NCI-H128 (cell line): ENCODE results near the gene CISD1.

ENCODE experiments used
- DNase-seq: peaks from one replicate; lab custom pipeline; 2025; ENCODE audit not compliant: unreplicated experiment; lab: John Stamatoyannopoulos, UW

CISD1 gene

DNA sequence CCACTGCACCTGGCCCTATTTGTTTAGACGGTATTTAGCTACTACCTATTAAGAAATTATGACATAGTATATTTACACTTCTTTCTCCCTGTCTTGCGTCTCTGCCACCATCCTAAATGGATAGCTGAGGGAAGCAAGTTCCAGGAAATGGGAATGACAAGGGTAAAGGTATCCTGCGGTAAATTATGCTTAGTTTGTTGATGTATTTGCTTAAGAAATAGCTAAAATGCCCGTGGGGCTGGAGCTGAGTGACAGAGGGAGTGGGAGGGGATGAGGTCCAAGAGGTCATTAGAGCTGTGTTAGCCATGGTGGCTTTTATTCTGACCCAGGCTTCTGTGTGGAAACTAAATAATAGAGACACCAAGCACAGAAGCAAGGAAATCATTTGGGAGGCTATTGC is 36.9 kb downstream of the CISD1 start:
- DNase-seq: no peak

- DNase-seq: no peak
These were observed 38.7 kb downstream of the CISD1 start for GRCh38 chr10:58307676-58308075.

DNA sequence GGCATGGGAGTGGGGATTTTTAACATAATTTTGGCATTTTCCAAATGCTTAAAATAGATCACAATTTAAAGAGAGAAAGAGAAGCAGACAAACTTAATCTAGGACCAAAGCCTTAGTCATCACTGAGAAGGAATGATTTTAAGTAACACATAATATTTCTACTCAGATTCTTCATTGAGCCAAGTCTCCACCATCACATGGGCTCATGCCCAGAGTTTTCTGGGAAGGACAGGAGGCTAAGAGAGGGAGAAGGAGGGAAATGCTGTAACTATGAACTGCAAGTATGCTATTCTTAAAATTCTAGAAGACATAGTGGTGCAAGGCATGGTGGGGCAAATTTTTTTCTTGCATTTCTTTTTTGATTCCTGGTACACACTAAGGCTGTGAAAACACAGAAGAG is 42.1 kb downstream of the CISD1 start:
- no peak for DNase-seq

GRCh38 chr10:58316874-58317273 is 47.9 kb downstream of the CISD1 start:
- no peak for DNase-seq

DNA sequence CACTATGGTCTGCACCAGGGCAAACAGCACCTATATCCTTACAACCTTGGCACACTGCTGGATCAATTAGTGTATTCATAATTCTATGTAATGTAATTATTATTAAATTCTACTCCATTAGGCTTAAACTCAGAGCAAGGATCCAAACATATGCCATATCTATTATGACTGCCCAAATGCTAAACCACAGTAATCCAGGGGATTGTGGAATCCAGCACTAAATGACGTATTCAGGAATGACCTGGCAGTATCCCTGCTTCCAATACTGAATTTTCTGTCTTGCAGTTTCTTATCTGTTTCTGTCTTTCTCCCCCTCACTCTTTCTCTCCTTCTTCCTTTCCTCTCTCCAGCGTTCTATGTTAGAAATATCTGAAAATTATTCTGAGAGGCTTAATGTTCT is 49.4 kb downstream of the CISD1 start:
- DNase-seq: no peak

DNA sequence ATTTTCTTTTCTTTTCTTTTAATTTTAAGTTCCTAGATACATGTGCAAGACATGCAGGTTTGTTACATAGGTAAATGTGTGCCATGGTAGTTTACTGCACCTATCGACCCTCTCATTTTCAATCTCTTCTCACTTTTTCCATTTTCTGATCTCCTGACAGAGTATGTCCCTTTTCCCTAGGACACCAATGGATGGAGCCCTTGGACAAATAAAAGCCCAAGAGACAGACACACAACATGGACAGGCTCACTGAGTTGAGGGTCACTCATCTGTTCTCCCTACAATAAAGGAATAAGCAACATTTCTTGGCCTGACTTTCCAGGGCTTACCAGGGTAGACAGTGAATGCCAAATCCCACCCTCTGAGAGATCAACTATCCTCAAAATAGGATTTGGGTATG is 50.6 kb downstream of the CISD1 start:
- no peak for DNase-seq

- no peak for DNase-seq
These were observed 51.5 kb downstream of the CISD1 start for GRCh38 chr10:58320351-58321049.

DNA sequence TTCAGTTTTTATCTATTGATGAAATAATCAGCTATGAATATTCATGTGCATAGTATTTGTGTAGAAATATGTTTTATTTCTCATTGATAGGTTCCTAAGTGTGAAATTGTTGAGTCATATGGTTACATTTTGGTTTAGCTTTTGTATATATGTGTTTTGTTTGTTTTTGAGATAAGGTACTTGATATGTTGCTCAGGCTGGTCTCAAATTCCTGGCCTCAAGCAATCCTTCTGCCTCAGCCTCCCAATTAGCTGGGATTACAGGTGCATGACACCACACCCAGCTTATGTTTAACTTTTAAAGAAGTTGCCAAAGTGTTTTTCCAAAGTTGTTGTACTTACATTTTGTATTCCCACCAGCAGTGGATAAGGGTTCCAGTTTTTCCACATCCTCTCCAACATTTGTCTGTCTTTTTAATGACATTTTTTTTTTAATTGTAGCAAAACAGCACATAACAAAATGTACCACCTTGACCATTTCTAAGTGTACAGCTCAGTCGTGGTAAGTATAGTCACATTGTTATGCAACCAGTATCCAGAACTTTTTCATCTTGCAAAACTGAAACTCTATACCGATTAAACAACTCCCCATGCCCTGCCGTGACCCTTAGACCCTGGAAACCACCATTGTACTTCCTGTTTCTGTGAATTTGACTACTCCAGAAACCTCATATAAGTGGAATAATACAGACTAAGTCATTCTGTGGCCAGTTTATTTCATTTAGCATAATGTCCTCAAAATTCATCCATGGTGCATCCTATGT is 53.3 kb downstream of the CISD1 start:
- no peak for DNase-seq

- no peak for DNase-seq
These were observed 53.9 kb downstream of the CISD1 start for GRCh38 chr10:58322835-58323209.

DNA sequence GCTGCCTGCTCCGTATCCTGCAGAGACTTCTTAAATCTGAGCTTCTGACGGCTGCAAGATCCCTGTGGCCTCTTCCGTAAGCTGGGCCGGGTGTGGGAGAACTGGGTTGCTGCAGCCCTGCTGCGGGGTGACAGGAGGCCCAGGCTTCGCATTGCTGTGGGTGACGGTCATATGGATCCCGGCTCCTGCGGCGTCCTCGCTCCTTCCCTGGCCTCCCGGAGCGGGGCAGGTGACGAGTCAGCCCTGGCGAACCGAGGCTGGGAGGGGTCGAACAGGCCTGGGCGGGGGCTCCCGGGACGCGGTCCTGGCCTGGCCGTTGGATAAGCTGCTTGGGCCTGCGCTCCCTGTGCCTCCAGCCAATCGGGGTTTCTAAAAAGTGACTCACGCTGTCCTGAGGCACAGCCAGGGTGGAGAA is 58.0 kb downstream of the CISD1 start:
- no peak for DNase-seq

GRCh38 chr10:58328233-58328632 is 59.3 kb downstream of the CISD1 start:
- DNase-seq: no peak

GRCh38 chr10:58330431-58330830 is 61.5 kb downstream of the CISD1 start:
- no peak for DNase-seq

- DNase-seq: no peak
These were observed 62.7 kb downstream of the CISD1 start for GRCh38 chr10:58331646-58332045.

DNA sequence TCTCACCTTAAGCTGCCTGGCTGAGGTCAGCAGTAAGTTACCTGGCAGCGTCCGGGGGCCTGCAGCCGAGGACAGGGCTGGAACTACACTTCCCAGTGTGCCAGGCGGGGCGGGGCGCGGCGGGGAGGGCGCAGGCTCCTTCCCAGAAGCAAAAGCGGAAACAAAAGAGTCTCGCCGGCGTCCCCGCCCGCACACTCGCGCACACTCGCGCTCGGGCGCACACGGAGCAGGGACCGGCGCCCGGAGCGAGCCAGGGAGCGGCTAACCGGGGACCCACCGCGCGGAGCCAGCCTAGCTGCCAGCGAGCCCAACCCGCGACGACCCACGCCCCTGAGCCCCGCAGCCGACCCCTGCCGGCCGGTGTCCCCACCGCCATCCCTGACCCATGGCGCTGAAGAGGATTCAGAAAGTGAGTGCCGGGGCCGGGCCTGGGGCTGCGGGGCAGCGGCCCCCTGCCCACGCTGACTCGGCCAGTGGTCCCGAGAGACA is 65.9 kb downstream of the CISD1 start, which contains the start of gene UBE2D1:
Gene UBE2D1 (plus strand): TSS at position 190 of the 489 bp plus-strand sequence. CDS start 196 bp downstream, at position 386.
- no peak for DNase-seq

GRCh38 chr10:58335306-58336005 is 66.5 kb downstream of the CISD1 start:
- DNase-seq: no peak

DNA sequence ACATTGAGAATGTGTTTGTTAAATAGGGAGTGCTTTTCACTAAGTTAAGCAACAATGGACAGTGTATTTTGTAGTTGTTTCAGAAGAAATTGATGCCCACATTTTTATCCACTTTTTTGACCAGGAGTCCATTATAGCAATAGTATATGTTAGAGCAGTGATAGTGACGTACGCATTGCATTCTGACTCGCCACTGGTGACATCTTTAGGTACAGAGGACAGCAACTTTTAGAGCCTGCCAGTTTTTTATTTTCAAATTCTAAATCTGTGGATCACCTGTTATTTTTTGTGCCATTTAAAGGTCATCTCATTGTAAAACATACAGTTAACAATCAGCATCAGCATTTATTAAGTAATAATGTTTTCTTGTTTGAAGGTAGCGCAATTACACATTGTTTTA is 67.3 kb downstream of the CISD1 start:
- DNase-seq: no peak
